HFF-Myc (cell line): Measurements from ENCODE around the gene STX2.

Source experiments
- DNase-seq: peaks from one replicate; pipeline ENCODE4 v3.0.0-alpha.2; 2011; ENCODE audit warnings: low read depth; ENCODE audit errors: extremely low read depth
- H3K4me3 ChIP-seq: replicated peaks from 2 replicates; pipeline ENCODE4 v1.5.1; 2011; ENCODE audit warnings: low read depth, mild to moderate bottlenecking, control low read depth, low read length
- CTCF ChIP-seq: IDR thresholded peaks from 2 replicates; pipeline ENCODE4 v1.5.1; 2012; ENCODE audit warnings: mild to moderate bottlenecking, low read depth, low read length, control low read depth; ENCODE audit errors: missing control alignments

The STX2 gene

DNA sequence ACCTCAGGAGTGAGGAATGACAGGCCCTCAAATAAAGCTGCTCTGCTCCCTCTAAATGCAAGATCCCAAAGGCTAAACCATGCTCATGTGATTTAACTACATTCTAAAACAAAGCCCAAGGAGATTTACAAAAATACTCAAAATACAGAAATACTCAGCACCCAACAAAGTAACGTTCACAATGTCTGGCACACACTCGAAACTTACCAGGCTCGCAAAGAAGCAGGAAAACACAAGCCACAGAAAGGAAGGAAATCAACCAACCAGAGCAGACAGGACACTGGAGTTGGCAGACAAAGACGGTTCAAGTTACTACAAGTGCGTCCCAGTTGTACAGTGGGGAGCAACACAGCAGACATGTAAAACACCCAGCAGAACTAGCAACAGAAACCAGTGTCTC, 33.4 kb downstream of the STX2 start:
- H3K4me3 ChIP-seq: no peak overlapping the region
- no peak for TF ChIP-seq CTCF
- DNase-seq: no peak

- DNase-seq: no peak
- no peak overlapping the region for H3K4me3 ChIP-seq
- no peak for TF ChIP-seq CTCF
Observed at GRCh38 chr12:130804216-130804615, 34.8 kb downstream of the STX2 start.

GRCh38 chr12:130803702-130804101, 35.3 kb downstream of the STX2 start:
- no peak overlapping the region for H3K4me3 ChIP-seq
- no peak for TF ChIP-seq CTCF
- no peak for DNase-seq

DNA sequence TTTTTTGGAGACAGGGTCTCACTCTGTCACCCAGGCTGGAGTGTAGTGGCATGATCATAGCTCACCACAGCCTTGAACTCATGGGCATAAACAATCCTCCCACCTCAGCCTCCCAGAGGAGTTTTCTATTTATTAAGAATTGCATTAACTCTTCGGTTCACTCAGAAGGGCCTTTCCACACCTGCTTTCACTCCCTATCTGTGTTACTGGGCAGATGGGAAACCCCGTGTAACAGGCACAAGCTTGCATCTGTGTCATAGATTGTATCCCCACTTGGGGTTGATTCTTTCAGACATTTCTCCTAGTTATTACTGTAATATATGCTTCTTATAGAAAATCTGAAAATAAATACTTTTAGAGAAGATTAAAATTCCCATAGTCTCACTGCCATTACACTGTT, 38.7 kb downstream of the STX2 start:
- DNase-seq: no peak
- no peak for TF ChIP-seq CTCF
- H3K4me3 ChIP-seq: no peak overlapping the region

DNA sequence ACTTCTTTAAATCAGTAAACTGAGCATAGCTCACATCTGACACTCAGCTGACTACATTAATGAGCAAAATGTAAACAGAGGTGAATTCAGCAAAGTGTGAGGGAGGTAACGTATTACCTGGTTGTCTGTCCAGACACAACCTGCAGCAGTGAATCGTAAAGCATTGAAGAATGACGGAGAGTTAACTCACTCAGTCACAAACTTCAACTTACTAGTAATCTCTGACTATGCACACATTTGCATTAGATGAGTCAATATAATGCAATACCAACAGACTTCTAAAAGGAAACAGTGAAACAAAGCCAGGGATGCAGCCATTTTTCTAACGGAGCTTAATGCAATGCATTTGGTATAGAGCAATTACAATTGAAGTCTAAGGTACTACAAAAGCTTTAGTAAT, 40.0 kb downstream of the STX2 start:
- DNase-seq: no peak
- H3K4me3 ChIP-seq: no peak overlapping the region
- TF ChIP-seq CTCF: no peak

DNA sequence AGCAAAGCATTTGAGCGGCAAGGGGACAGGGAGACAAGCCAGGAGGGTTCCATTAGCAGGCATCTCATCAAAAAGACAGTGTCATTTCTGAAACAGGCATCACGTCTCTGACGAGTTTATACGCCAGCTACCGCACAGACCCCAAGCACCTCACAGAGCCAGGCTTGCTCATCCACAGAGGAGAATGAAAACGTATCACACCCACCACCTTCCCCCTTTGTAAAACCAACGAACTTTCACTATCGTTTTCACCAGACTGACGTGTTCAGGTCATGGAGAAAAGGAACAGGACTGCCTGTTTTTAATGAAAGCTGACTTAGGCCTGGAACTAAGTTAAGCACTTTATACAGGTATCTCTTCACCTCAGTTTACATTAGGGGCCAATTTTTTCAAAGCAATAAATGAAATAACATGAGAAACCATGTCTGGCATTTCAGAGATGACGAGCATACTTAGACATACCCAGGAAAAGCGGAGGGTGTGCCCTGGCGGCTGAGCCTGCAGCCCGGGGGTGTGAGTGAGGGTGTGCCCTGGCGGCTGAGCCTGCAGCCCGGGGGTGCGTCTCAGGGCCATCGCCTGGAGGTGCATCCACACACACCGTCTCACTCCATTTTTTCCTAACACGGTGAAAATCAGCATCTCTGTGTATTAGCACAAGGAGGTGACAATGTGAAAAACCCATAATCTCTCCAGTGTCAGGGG, 41.9 kb downstream of the STX2 start:
- no peak for DNase-seq
- TF ChIP-seq CTCF: no peak
- no peak overlapping the region for H3K4me3 ChIP-seq

DNA sequence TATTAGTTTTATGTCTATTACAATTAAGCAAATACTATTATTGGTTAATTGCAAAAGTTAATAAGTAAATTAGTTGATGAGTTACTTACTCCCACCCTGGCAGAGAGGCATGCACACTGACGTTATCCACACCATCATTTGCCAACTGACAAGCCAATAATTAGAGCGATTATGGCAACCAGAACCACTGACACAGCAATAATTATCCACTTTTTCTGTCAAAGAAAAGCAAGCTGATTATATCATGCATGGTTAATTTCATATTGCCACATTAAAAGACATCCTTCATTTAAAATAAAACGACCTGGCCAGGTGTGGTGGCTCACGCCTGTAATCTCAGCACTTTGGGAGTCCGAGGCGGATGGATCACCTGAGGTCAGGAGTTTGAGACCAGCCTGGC, 43.1 kb downstream of the STX2 start:
- TF ChIP-seq CTCF: no peak
- H3K4me3 ChIP-seq: no peak overlapping the region
- DNase-seq: no peak
